Naive thymus-derived CD4-positive, alpha-beta T cell (primary cell): ENCODE data around the gene TXNRD2. TPM values are rescaled to one million over a fixed set of nuclear protein-coding genes. Genes with fewer than 3 reads are reported as not detected.

ENCODE experiments used
- ATAC-seq: fragments of 150-1000 bp; cut with Tn5 transposase; 2 replicates; pipeline ENCODE4 v1.10.0; 2021; ENCODE audit warnings: mild to moderate bottlenecking, moderate library complexity
- CTCF ChIA-PET: fragments of 350-600 bp; sonication (Branson Sonifier 250); formaldehyde crosslinking; loops from one replicate; lab custom pipeline; 2021; ENCODE audit warnings: antibody characterized with exemption; lab: Charles Lee
- POLR2A ChIA-PET: fragments of 350-600 bp; sonication (Branson Sonifier 250); formaldehyde crosslinking; loops from one replicate; lab custom pipeline; 2021; ENCODE audit warnings: antibody characterized with exemption, inconsistent platforms; lab: Charles Lee
- DNase-seq, 9 donors: peaks; one replicate each; pipeline versions ENCODE4 v3.0.0 to v3.0.0-alpha.2; 2020 to 2022; ENCODE audit warnings: mixed read lengths in 1 of 9
- H3K27ac ChIP-seq: one replicate; pipeline ENCODE4 v1.7.0; 2013; ENCODE audit warnings: mild to moderate bottlenecking, low read depth, low read length, moderate library complexity
- H3K27me3 ChIP-seq, 2 donors: one replicate each; pipeline ENCODE4 v1.7.0; 2013; ENCODE audit warnings: low read length in 2 of 2, mild to moderate bottlenecking in 2 of 2, moderate library complexity in 2 of 2; ENCODE audit not compliant: control insufficient read depth in 2 of 2, insufficient read depth in 2 of 2
- H3K36me3 ChIP-seq, 3 experiments: 1 replicate in 2 of 3; 2 replicates in 1 of 3; pipeline ENCODE4 v1.7.0; 2013; ENCODE audit warnings: low read length in 3 of 3, mild to moderate bottlenecking in 3 of 3, moderate library complexity in 1 of 3; ENCODE audit not compliant: insufficient read depth in 3 of 3, control insufficient read depth in 2 of 3
- H3K4me1 ChIP-seq, 2 donors: one replicate each; pipeline ENCODE4 v1.7.0; 2013; ENCODE audit warnings: low read length in 2 of 2, mild to moderate bottlenecking in 2 of 2, moderate library complexity in 1 of 2; ENCODE audit not compliant: control insufficient read depth in 2 of 2, insufficient read depth in 2 of 2
- H3K4me3 ChIP-seq: 2 replicates; pipeline ENCODE4 v1.7.0; 2013; ENCODE audit warnings: mild to moderate bottlenecking, low read length
- H3K9me3 ChIP-seq, 3 experiments: 1 replicate in 2 of 3; 2 replicates in 1 of 3; pipeline ENCODE4 v1.7.0; 2013; ENCODE audit warnings: low read length in 3 of 3; ENCODE audit not compliant: control insufficient read depth in 2 of 3
- H3K27ac Mint-ChIP-seq, 9 donors: one replicate each; pipeline ENCODE4 v1.8.0; 2020 to 2022; ENCODE audit warnings: mixed read lengths in 9 of 9, mild to moderate bottlenecking in 8 of 9, moderate library complexity in 5 of 9, inconsistent platforms in 2 of 9
- H3K27me3 Mint-ChIP-seq, 5 donors: one replicate each; pipeline ENCODE4 v1.8.0; 2021 to 2022; ENCODE audit warnings: mixed read lengths in 5 of 5, mild to moderate bottlenecking in 1 of 5
- H3K36me3 Mint-ChIP-seq, 5 donors: one replicate each; pipeline ENCODE4 v1.8.0; 2020 to 2022; ENCODE audit warnings: mixed read lengths in 5 of 5, mild to moderate bottlenecking in 3 of 5, inconsistent platforms in 1 of 5
- H3K4me1 Mint-ChIP-seq, 7 donors: one replicate each; pipeline ENCODE4 v1.8.0; 2020 to 2022; ENCODE audit warnings: mixed read lengths in 7 of 7, mild to moderate bottlenecking in 3 of 7, inconsistent platforms in 1 of 7
- H3K4me3 Mint-ChIP-seq, 10 donors: one replicate each; pipeline ENCODE4 v1.8.0; 2020 to 2022; ENCODE audit warnings: mild to moderate bottlenecking in 10 of 10, mixed read lengths in 10 of 10, moderate library complexity in 6 of 10, inconsistent platforms in 2 of 10
- H3K9me3 Mint-ChIP-seq, 11 donors: one replicate each; pipeline ENCODE4 v1.8.0; 2020 to 2022; ENCODE audit warnings: mixed read lengths in 11 of 11, mild to moderate bottlenecking in 4 of 11, inconsistent platforms in 1 of 11, moderate library complexity in 1 of 11
- intact Hi-C, 2 donors: fragments of 100-400 bp; cut with micrococcal nuclease; formaldehyde crosslinking; loops; one replicate each; pipeline ENCODE4 v1.15.1; 2023
- polyA plus RNA-seq, 2 donors: library from polyadenylated mRNA; unstranded; fragments of 300-500 nt; fragmentation: Illumina TruSeq; gene quantifications; one replicate each; pipeline ENCODE4 v1.2.3, GENCODE V29; 2021
- total RNA-seq, 6 experiments: library from RNA in 5 of 6; stranded (reverse) in 5 of 6; gene quantifications; 1 replicate in 5 of 6; 2 replicates in 1 of 6; pipeline ENCODE4 v1.2.3 and lab custom pipeline; 2021 to 2026

The TXNRD2 gene
- total and polyA plus RNA-seq, 7 experiments from 2014 or later = 14.0 to 39.0 (median 26.1) TPM

DNA sequence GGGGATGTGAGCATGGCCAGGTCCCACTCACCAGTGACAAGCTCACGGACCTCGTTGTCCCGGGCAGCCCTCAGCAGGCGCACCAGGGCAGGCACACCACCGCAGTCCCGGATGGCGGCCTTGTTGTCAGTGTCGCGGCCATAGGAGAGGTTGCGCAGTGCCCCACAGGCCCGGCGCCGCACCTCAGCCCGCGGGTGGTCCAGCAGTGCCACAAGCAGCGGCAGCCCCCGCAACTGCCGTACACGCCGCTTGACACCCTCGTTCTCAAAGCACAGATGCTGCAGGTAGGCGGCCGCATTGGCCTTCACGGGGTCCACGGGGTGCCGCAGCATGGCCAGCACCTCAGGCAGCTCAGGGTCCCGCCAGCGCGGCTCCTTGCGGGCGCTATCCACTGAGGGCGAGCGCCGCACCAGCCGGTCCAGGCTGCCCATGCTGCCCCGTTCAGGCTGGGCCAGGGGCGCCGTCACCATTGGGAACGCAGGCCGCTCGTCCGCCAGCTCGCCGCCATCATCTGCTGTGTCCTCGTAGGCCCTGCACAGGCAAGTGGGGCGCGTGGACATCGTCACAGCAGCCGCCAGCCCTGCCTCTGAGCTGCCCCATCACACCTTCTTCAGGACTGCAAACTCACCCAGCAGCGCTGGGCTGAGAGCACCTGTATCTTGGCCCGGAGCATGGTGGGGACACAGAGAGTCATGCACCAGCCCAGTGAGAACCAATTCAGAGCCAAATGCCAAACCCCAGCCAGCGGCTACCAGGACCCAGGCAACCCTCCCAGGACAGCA is 38.3 kb upstream of the TXNRD2 start:
- Mint-ChIP-seq H3K9me3 (no peaks in the 10 kb centered on the region), H3K36me3 (no peaks in the 10 kb centered on the region)

DNA sequence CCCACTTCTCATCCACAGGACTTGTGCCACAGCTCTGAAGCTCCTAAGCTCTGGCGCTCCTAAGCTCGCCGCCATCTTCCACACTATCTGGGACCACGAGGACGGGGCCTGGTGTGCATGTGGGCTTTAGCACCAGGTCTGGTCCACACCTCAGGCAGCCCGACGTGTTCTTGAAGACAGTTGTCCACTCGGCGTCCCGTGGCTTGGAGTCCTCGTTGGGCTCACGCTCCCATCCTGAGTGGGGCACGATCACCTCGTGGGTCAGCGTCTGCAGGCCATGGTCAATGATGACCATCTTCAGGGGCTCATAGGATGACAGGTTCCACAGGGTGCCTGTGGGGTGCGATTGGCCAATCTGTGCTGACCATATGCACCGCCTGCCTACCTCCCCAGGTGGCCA is 37.1 kb upstream of the TXNRD2 start:
- ChIA-PET CTCF (no interaction called here), POLR2A (no interaction called here)
- intact Hi-C loops = no loop called here

More for the DNA sequence above, 38.3 kb upstream of the TXNRD2 start:
- Mint-ChIP-seq H3K4me3 (no peak overlapping the region), H3K4me1 (peaks cover 0 to 9% (median 3%) of the 10 kb centered on the region in 7 donors), H3K27ac (no peak overlapping the region), H3K27me3 (no peaks in the 10 kb centered on the region)
- Histone ChIP-seq H3K27ac (no peak overlapping the region), H3K36me3 (no peaks in the 10 kb centered on the region), H3K4me1 (no peaks in the 10 kb centered on the region), H3K4me3 (no peak overlapping the region), H3K27me3 (no peaks in the 10 kb centered on the region), H3K9me3 (no peaks in the 10 kb centered on the region)
- intact Hi-C loops = loop anchor here in 1 of 2 donors (10.0 kb wide), 1 partner anchor 315 kb away; no protein-coding TSS in a partner anchor
- no peak for DNase-seq
- ChIA-PET CTCF (no interaction called here), POLR2A (no interaction called here)
- no peak for ATAC-seq

DNA sequence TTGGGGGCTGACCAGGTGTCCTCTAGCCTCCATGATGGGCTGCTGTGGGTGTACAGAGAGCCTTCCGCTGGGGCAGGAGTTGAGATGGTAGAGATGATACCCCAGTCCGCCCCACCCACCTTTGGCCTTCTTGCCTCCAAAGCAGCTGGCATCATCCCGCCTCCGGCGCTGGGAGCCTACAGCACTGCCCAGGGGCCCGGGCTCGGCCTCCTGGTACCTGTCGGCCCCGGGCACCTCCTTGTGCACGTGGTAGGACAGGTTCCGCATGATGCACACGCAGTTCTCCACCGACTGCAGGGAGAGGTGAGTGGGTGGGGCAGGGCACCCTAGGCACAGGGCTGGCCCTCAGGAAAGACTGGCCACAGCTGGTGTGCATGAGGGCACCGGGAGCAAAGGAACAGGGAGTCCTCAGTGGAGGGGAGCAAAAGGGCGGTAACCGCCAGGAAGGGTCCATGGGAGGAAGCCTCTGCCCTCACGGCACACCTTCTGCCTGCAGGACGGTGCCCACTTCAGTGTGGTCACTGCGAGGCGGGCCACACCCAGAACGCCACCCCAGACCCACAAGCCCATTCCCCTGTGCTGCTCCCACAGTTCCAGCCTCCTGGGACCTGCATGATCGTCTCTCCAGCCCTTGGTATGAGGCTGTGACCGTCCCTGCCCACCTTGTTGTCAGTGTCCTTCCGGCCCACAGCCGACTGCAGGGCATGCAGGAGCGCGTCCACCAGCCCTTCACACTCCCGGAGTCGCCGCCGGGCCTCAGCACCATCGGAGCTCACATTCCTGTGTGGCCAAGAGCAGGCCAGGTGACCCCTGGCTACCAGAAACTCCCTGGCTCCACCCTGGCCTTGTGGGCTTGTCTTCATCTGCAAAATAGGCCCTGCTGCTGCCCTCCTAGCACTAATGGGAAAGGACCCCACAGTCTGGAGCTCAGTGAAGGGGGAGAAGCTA is 36.0 kb upstream of the TXNRD2 start:
- peaks cover 0 to 15% (median 5%) of the 10 kb centered on the region in 7 donors for H3K4me1 Mint-ChIP-seq
- no peaks in the 10 kb centered on the region for H3K9me3 Mint-ChIP-seq
- POLR2A ChIA-PET = no interaction called here
- no peaks in the 10 kb centered on the region for H3K27me3 ChIP-seq
- ATAC-seq (no peak), DNase-seq (no peak)
- intact Hi-C loops = no loop called here
- no peaks in the 10 kb centered on the region for H3K36me3 ChIP-seq
- H3K36me3 Mint-ChIP-seq = no peaks in the 10 kb centered on the region
- no peak overlapping the region for H3K27ac ChIP-seq
- no peak overlapping the region for H3K4me3 Mint-ChIP-seq
- H3K4me3 ChIP-seq = no peak overlapping the region
- no peaks in the 10 kb centered on the region for H3K9me3 ChIP-seq
- H3K27me3 Mint-ChIP-seq = no peaks in the 10 kb centered on the region
- H3K4me1 ChIP-seq = no peaks in the 10 kb centered on the region
- CTCF ChIA-PET = no interaction called here
- no peak overlapping the region for H3K27ac Mint-ChIP-seq

More for the DNA sequence above, 37.1 kb upstream of the TXNRD2 start:
- Mint-ChIP-seq H3K27me3 (no peaks in the 10 kb centered on the region), H3K36me3 (no peaks in the 10 kb centered on the region), H3K9me3 (no peaks in the 10 kb centered on the region), H3K27ac (no peak overlapping the region), H3K4me1 (peaks cover 0 to 15% (median 5%) of the 10 kb centered on the region in 7 donors), H3K4me3 (no peak overlapping the region)
- Histone ChIP-seq H3K4me1 (no peaks in the 10 kb centered on the region), H3K4me3 (no peak overlapping the region), H3K9me3 (no peaks in the 10 kb centered on the region), H3K27me3 (no peaks in the 10 kb centered on the region), H3K27ac (no peak overlapping the region), H3K36me3 (no peaks in the 10 kb centered on the region)
- ATAC-seq (no peak), DNase-seq (no peak)

DNA sequence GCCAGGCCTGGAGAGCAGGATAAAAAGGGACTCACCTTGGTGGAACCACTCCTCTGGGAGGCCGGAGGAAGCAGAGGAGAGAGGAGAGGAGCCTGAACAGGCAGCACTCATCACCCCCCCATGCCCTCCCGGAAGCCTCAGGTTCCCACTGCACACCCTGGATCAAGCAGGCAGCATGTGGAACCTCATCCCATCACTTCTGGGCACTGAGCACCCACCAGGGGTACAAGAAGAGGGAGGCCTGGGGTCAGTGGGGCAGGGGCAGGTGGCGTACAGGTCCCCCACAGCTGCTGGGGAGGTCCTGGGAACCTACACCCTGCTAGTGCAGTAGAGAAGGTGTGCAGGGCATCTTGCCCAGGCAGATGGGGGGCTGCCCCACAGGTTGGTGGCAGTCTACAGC is 35.1 kb upstream of the TXNRD2 start:
- no peaks in the 10 kb centered on the region for H3K27me3 Mint-ChIP-seq

DNA sequence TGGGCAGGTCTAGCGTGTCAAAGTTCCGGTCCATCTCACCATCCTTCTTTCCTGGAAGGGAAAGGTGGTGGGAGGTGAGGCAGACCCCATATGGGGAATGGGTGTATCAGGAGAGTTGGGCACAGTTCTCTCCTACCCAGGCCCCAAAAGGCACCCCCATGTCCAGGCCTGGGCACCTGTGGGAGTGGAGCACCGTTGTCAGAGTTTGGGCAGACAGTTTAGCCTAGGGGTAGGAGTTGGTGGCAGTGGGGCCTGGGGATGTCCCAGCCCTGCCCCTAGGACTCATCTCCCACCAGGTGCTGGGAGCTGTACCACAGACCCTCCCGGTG is 34.1 kb upstream of the TXNRD2 start:
- Histone ChIP-seq H3K27me3 (no peaks in the 10 kb centered on the region), H3K4me1 (peaks cover 3 to 9% of the 10 kb centered on the region in 2 donors), H3K36me3 (no peaks in the 10 kb centered on the region), H3K9me3 (no peaks in the 10 kb centered on the region), H3K27ac (no peak overlapping the region), H3K4me3 (no peak overlapping the region)
- POLR2A ChIA-PET = no interaction called here
- H3K27me3 Mint-ChIP-seq = no peaks in the 10 kb centered on the region
- no peak for DNase-seq
- peak overlapping the region in 1 of 9 donors; percentile 38 for H3K27ac Mint-ChIP-seq
- CTCF ChIA-PET = no interaction called here
- ATAC-seq = no peak
- H3K4me1 Mint-ChIP-seq = peaks cover 5 to 31% (median 10%) of the 10 kb centered on the region in 7 donors
- intact Hi-C loops = no loop called here
- H3K4me3 Mint-ChIP-seq = no peak overlapping the region
- no peaks in the 10 kb centered on the region for H3K36me3 Mint-ChIP-seq
- H3K9me3 Mint-ChIP-seq = no peaks in the 10 kb centered on the region

More for the DNA sequence above, 35.1 kb upstream of the TXNRD2 start:
- H3K4me1 Mint-ChIP-seq = peaks cover 0 to 22% (median 5%) of the 10 kb centered on the region in 7 donors
- H3K27ac Mint-ChIP-seq = no peak overlapping the region
- no peak for DNase-seq
- Histone ChIP-seq H3K4me1 (no peaks in the 10 kb centered on the region), H3K4me3 (no peak overlapping the region), H3K9me3 (no peaks in the 10 kb centered on the region), H3K27ac (no peak overlapping the region), H3K27me3 (no peaks in the 10 kb centered on the region), H3K36me3 (no peaks in the 10 kb centered on the region)
- H3K4me3 Mint-ChIP-seq = no peak overlapping the region
- ChIA-PET CTCF (no interaction called here), POLR2A (no interaction called here)
- ATAC-seq = no peak
- intact Hi-C loops = no loop called here
- H3K36me3 Mint-ChIP-seq = no peaks in the 10 kb centered on the region
- no peaks in the 10 kb centered on the region for H3K9me3 Mint-ChIP-seq

DNA sequence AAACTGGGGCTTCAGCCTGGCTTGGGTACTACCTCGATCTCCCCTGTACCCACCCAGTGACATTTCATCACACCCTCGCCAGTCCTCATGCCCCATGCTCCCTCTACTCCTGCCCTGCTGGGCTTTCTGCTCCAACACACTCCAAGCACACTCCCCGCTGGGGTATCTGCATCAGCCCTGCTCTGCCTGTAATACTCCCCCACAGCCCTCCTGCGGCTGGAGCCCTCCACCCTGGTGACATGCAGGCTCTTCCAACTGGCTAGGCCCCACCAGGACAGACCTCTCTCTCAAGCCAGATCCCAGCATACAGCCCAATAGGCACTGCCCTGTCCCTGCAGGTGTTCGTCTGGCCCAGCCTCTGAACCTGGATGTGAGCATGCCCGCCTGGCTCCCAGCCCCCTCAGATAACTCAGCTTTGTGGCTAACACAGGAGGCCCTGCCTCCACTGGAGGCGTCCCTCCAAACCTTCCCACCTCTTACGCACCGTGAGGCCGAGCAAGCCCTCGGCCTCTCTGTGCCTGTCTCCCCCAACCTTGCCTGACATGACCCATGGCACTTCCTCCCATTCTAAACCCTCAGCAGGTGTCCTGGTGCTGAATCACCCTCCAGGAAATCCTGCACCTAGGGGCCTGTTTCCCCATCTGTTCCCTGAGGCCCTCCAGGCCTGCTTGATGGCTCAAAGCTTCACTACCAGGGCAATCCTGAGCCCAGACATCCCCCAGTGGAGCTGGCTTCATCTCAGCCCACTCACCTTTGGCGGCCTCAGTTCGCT is 33.5 kb upstream of the TXNRD2 start:
- H3K4me3 Mint-ChIP-seq = peak overlapping the region in 1 of 10 donors; percentile 7
- DNase-seq (no peak), ATAC-seq (no peak)
- CTCF ChIA-PET = interaction anchor here (1.0 kb wide), 1 partner anchor 153 kb away, joined by 3 read pairs; no protein-coding TSS in a partner anchor
- H3K9me3 Mint-ChIP-seq = no peaks in the 10 kb centered on the region
- H3K27me3 ChIP-seq = no peaks in the 10 kb centered on the region
- peak overlapping the region in 3 of 9 donors; percentile 38 to 88 (median 82) for H3K27ac Mint-ChIP-seq
- H3K4me1 ChIP-seq = peaks cover 7 to 11% of the 10 kb centered on the region in 2 donors
- peaks cover 8 to 35% (median 12%) of the 10 kb centered on the region in 7 donors for H3K4me1 Mint-ChIP-seq
- H3K36me3 Mint-ChIP-seq = no peaks in the 10 kb centered on the region
- POLR2A ChIA-PET = no interaction called here
- no peak overlapping the region for H3K4me3 ChIP-seq
- no peaks in the 10 kb centered on the region for H3K36me3 ChIP-seq
- intact Hi-C loops = loop anchor here in 1 of 2 donors (5.0 kb wide), 1 partner anchor 142 kb away; the partner anchor contains the start of genes RANBP1 and TRMT2A
- H3K27ac ChIP-seq = no peak overlapping the region
- H3K27me3 Mint-ChIP-seq = no peaks in the 10 kb centered on the region
- no peaks in the 10 kb centered on the region for H3K9me3 ChIP-seq
